PC-3 (cell line): Measurements from ENCODE around the gene KMT5C.

ENCODE experiments used
- EZH2 ChIP-seq: fragments of 300-600 bp; sonication (generic); IDR thresholded peaks from one replicate; pipeline ENCODE4 v1.6.1; 2017; ENCODE audit warnings: antibody characterized with exemption, mild to moderate bottlenecking, low read length; ENCODE audit not compliant: unreplicated experiment
- TF ChIP-seq, protein P1 (sequence below): fragments of 300-600 bp; sonication (generic); conservative IDR thresholded peaks from 2 replicates; pipeline ENCODE4 v1.5.1; 2017; ENCODE audit warnings: antibody characterized with exemption, low read depth, mild to moderate bottlenecking, low read length

DNA sequence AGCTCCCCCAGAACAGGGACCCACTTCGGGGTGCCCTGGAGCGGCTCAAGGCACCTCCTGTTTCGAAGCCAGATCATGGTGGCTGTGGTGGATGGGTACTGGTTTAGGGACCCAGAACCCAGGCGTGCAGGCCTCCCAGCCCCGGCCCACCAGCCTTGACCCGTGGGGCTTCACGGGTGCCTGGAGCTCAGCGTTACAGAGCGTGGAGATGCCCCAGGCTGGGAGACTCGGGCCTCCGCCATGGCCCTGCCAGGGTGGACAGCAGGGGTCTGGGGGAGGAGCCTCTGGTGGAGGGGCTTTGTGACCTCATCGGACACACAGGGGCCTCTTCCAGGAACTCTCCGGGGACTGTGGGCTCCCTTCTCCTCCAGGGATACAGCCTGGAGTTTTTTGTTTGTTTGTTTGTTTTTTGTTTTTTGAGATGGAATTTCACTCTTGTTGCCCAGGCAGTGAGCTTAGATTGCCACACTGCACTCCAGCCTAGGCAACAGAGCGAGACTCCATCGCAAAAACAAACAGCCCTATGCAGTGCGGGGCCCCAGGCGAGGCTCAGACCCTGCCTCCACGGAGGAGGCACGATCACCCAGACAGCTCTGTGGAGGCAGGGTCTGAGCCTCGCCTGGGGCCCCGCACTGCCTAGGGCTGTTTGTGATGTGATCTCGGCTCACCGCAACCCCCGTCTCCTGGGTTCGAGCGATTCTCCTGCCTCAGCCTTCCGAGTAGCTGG lies 23.5 kb downstream of the KMT5C start, which contains the start of gene GARIN5B:
- TF ChIP-seq, protein P1, sequence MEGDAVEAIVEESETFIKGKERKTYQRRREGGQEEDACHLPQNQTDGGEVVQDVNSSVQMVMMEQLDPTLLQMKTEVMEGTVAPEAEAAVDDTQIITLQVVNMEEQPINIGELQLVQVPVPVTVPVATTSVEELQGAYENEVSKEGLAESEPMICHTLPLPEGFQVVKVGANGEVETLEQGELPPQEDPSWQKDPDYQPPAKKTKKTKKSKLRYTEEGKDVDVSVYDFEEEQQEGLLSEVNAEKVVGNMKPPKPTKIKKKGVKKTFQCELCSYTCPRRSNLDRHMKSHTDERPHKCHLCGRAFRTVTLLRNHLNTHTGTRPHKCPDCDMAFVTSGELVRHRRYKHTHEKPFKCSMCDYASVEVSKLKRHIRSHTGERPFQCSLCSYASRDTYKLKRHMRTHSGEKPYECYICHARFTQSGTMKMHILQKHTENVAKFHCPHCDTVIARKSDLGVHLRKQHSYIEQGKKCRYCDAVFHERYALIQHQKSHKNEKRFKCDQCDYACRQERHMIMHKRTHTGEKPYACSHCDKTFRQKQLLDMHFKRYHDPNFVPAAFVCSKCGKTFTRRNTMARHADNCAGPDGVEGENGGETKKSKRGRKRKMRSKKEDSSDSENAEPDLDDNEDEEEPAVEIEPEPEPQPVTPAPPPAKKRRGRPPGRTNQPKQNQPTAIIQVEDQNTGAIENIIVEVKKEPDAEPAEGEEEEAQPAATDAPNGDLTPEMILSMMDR, result no peak
- TF ChIP-seq EZH2, result no peak
